Esophagus squamous epithelium (tissue), 5 donors: Measurements from ENCODE around the gene RHBDD3. TPM values are rescaled to one million over a fixed set of nuclear protein-coding genes. Genes with fewer than 3 reads are reported as not detected.
A peak's percentile ranks its signal among the peaks of the same experiment; 100 is the strongest.

Source experiments
- DNase-seq: peaks from one replicate; lab custom pipeline; 2025; lab: John Stamatoyannopoulos, UW
- H3K27ac ChIP-seq, 4 donors: fragments of 200-600 bp; sonication (generic); one replicate each; pipeline ENCODE4 v1.5.1; 2016 to 2019; ENCODE audit warnings: mild to moderate bottlenecking in 1 of 4
- H3K27me3 ChIP-seq, 4 donors: fragments of 200-600 bp; sonication (generic); 1 replicate in 3 of 4; 2 replicates in 1 of 4; pipeline versions ENCODE4 v1.5.1 to v1.6.0; 2017 to 2021; ENCODE audit warnings: antibody characterized with exemption in 1 of 4
- H3K36me3 ChIP-seq, 3 donors: fragments of 200-600 bp; sonication (generic); one replicate each; pipeline ENCODE4 v1.5.1; 2016 to 2019
- H3K4me1 ChIP-seq, 3 donors: fragments of 200-600 bp; sonication (generic); one replicate each; pipeline ENCODE4 v1.5.1; 2017 to 2019
- H3K4me3 ChIP-seq, 4 donors: fragments of 200-600 bp; sonication (generic); 1 replicate in 3 of 4; 2 replicates in 1 of 4; pipeline ENCODE4 v1.5.1; 2016 to 2019; ENCODE audit warnings: mild to moderate bottlenecking in 2 of 4, moderate library complexity in 1 of 4
- H3K9me3 ChIP-seq, 3 donors: fragments of 200-600 bp; sonication (generic); one replicate each; pipeline ENCODE4 v1.5.1; 2016 to 2019
- CTCF ChIP-seq, 6 experiments: fragments of 450-650 bp in 4 of 6; fragments of 200-600 bp in 2 of 6; sonication (generic) in 2 of 6; IDR thresholded peaks; one replicate each; pipeline ENCODE4 v1.5.1; 2016 to 2019; ENCODE audit warnings: antibody characterized with exemption in 6 of 6, mild to moderate bottlenecking in 4 of 6, moderate library complexity in 4 of 6
- POLR2A ChIP-seq, 4 donors: fragments of 450-650 bp; IDR thresholded peaks; one replicate each; pipeline ENCODE4 v1.6.1; 2017; ENCODE audit warnings: antibody characterized with exemption in 4 of 4, mild to moderate bottlenecking in 4 of 4, moderate library complexity in 3 of 4
- WGBS, 2 donors: methylation state at CpG; one replicate each; pipeline ENCODE4 v1.1.5; 2018; 5-methylcytosine and 5-hydroxymethylcytosine counted together
- intact Hi-C: fragments of 100-400 bp; cut with DNase I; formaldehyde crosslinking; loops from one replicate; pipeline ENCODE4 v1.15.0; 2022
- total RNA-seq, 4 donors: library from RNA; depleted of rRNA; stranded (reverse); fragments of >200 nt; gene quantifications; one replicate each; pipeline ENCODE4 v1.1.0, GENCODE V29; 2016
- donor health status: DM: yes; HTN: yes; CAD: no.

RHBDD3 gene
- total RNA-seq, 4 donors from 2014 or later: 14.3 to 28.2 (median 20.1) TPM

- no peak for DNase-seq
- Histone ChIP-seq H3K4me3 (no peak overlapping the region), H3K27me3 (no peaks in the 10 kb centered on the region), H3K4me1 (peaks cover 0 to 13% (median 5%) of the 10 kb centered on the region in 3 donors), H3K27ac (peak overlapping the region in 1 of 4 donors; percentile 49), H3K9me3 (no peaks in the 10 kb centered on the region), H3K36me3 (no peaks in the 10 kb centered on the region)
- intact Hi-C loops: no loop called here
- 56 to 64% methylated on average over 3 to 4 of the region's 22 CpGs for WGBS, 2 donors
- no peak for TF ChIP-seq POLR2A (IDR thresholded peaks at IDR 0.05)
- TF ChIP-seq CTCF (IDR thresholded peaks at IDR 0.05): no peak
Measured at GRCh38 chr22:29231971-29232959, 35.5 kb downstream of the RHBDD3 start.

- intact Hi-C loops: no loop called here
- no peak for DNase-seq
- H3K27me3 ChIP-seq: no peaks in the 10 kb centered on the region
- H3K4me1 ChIP-seq: peaks cover 0 to 16% (median 5%) of the 10 kb centered on the region in 3 donors
- H3K4me3 ChIP-seq: no peak overlapping the region
- TF ChIP-seq POLR2A (IDR thresholded peaks at IDR 0.05) (no peak), CTCF (IDR thresholded peaks at IDR 0.05) (no peak)
- 83 to 100% methylated on average over 2 to 9 of the region's 19 CpGs for WGBS, 2 donors
- no peak overlapping the region for H3K27ac ChIP-seq
- no peaks in the 10 kb centered on the region for H3K9me3 ChIP-seq
- H3K36me3 ChIP-seq: no peaks in the 10 kb centered on the region
Measured at GRCh38 chr22:29230972-29231875, 36.6 kb downstream of the RHBDD3 start.

- no peak for TF ChIP-seq POLR2A (IDR thresholded peaks at IDR 0.05)
- TF ChIP-seq CTCF (IDR thresholded peaks at IDR 0.05): no peak
- WGBS, 2 donors: 79 to 89% methylated on average over 3 to 5 of the region's 11 CpGs
- Histone ChIP-seq H3K36me3 (no peaks in the 10 kb centered on the region), H3K9me3 (no peaks in the 10 kb centered on the region), H3K4me3 (no peak overlapping the region), H3K27me3 (no peaks in the 10 kb centered on the region), H3K27ac (peak overlapping the region in 3 of 4 donors; percentile 47 to 63 (median 59)), H3K4me1 (peaks cover 14 to 30% (median 15%) of the 10 kb centered on the region in 3 donors)
- intact Hi-C loops: no loop called here
- DNase-seq: no peak
Measured at GRCh38 chr22:29226351-29226981, 41.3 kb downstream of the RHBDD3 start.

GRCh38 chr22:29225422-29226090 is 42.2 kb downstream of the RHBDD3 start:
- 31 to 33% methylated on average over 3 to 7 of the region's 16 CpGs for WGBS, 2 donors
- no peak for DNase-seq
- TF ChIP-seq CTCF (IDR thresholded peaks at IDR 0.05): no peak
- TF ChIP-seq POLR2A (IDR thresholded peaks at IDR 0.05): no peak
- Histone ChIP-seq H3K27me3 (no peaks in the 10 kb centered on the region), H3K36me3 (no peaks in the 10 kb centered on the region), H3K4me1 (peaks cover 14 to 30% (median 15%) of the 10 kb centered on the region in 3 donors), H3K9me3 (no peaks in the 10 kb centered on the region), H3K27ac (peak overlapping the region; percentile 6 to 63 (median 53)), H3K4me3 (peak overlapping the region in 1 of 4 donors; percentile 7)
- intact Hi-C loops: no loop called here
